ENCODE data around the gene NLRP3.

Gene NLRP3

DNA sequence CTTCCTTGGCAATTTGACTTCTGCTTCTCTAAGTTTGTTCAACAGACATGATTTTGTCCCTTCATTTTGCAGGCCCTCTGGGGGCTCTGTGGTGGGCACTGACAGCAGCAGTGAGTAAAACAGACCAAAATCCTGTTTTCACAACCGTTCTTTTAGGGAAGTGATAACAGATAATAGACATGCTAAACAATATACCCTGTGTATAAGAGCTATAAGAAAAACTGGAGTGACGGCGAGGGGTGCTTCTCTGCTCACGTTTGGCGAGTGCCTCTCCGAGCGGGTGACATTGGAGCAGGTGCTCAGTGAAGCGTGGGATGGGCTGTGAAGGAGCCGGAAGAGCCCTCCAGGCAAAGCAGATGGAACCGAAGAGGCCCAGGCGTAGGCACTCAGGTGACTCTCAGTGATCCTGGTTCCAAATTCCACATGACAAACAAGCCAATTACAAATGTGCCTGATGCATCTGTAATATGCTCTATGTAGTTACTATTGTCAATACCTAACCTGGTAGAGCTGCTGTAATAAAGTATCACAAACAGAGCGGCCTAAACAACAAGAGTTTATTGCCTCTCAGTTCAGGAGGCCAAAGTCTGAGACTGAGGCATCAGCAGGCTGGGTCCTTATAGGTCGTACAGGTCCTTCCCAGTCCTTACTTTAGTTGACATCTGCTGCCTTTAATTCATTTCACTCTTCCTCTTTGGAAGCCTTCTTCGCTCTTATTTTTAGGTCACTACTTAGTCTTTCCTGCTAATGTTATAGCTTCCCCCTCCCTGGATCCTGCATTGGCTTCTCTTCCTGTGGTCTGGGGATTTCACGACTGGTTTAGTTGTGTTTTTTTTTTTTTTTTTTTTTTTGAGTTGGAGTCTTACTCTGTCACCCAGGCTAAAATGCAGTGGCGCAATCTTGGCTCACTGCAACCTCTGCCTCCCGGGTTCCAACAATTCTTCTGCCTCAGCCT, 21.9 kb downstream of the NLRP3 start:
- no peak for DNase-seq (ENCODE audit: low spot score)

DNA sequence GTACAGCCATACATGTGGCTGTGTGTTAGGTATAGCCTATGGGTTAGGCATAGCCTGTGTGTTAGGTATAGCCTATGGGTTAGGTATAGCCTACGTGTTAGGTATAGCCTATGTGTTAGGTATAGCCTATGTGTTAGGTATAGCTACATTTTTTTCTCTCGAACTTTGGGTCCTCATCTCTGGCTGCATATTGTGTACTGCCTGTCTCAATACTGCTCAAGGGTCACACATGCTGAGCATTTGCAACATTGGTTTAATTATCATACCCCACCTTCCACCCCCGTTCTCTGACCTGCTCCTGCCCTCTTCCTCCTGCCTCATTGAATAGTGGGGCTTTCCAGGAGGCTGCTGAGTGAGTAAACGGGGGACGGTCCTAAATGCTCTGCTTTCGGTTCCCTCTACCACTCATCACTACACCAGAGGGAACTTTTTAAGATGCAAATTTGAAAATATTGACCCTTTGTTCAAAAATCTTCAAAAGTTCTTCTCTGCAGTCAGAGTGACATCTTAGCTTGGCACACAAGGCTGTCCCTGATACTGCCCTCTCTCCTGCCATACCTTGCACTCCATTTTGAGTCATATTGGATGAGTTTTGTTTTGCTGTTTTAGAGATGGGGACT, 24.1 kb downstream of the NLRP3 start:
- DNase-seq (ENCODE audit: low spot score): no peak

DNA sequence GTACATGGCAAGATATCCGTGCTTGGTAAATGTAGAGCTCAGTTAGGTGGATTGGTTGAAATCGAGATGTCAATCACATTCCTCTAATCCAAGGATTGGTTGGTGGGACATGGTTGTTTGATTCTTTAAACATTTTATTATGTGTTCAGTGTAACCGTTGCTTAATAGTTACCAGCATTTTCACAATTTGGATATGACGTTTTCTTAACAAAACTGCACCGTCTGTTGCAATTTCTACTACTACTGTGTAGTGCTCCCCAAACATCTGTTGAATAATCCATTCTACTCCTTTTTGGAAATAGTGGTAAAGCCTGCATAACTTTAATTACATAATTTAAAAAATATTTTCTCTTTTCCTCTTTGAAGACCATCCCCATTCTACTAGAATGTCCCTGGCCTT, 25.6 kb downstream of the NLRP3 start:
- DNase-seq (ENCODE audit: low spot score): no peak

DNA sequence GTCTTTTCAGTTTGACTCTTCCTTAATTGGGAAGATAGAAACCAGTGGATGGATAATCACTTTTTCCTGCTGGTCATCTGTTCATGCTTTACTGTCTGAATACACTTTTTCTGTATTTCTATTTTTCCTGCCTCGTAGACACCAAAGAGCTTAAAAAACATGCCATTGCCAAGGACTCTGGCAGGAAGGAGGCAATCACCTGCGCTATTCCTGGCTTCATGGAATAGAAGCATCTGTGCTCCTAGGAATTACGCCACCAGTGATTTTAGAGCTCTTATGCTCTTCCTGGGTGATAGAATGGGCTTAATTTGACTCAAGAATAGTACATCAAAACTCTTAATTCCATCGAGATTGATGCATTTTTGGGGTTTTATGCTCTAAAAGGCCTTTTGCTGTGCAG, 26.2 kb downstream of the NLRP3 start:
- no peak for DNase-seq (ENCODE audit: low spot score)

DNA sequence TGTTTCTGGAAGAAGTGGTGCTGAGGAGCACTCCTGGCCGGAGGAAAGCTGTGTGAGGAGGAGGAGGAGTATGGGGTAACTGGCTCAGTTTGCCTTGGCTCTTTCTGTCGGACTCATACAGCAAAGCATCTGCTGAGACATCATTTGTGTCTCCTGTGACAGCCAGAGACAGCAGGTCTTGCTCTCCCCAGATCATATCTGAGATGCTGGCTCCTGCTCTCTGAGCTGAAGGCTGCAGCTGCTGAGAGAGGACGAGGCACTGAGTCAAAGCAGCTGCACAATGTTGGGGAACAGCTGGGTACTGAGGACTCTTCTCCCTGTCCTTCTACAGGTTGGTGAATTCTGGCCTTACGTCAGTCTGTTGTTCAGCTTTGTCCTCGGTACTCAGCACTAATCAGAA, 27.7 kb downstream of the NLRP3 start:
- DNase-seq (ENCODE audit: low spot score): no peak

DNA sequence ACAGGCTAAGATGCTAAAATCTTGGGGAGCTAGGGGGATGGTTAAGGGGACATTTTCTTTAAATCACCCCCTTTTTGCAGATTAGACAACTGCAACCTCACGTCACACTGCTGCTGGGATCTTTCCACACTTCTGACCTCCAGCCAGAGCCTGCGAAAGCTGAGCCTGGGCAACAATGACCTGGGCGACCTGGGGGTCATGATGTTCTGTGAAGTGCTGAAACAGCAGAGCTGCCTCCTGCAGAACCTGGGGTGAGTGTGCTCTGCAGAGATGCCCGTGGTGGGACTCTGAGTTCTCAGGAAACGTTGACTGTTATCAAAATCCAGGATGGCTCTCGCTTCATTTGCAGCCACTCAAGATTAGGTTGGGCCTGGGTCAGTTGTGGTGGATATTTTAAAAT, 28.6 kb downstream of the NLRP3 start:
- DNase-seq (ENCODE audit: low spot score): no peak

DNA sequence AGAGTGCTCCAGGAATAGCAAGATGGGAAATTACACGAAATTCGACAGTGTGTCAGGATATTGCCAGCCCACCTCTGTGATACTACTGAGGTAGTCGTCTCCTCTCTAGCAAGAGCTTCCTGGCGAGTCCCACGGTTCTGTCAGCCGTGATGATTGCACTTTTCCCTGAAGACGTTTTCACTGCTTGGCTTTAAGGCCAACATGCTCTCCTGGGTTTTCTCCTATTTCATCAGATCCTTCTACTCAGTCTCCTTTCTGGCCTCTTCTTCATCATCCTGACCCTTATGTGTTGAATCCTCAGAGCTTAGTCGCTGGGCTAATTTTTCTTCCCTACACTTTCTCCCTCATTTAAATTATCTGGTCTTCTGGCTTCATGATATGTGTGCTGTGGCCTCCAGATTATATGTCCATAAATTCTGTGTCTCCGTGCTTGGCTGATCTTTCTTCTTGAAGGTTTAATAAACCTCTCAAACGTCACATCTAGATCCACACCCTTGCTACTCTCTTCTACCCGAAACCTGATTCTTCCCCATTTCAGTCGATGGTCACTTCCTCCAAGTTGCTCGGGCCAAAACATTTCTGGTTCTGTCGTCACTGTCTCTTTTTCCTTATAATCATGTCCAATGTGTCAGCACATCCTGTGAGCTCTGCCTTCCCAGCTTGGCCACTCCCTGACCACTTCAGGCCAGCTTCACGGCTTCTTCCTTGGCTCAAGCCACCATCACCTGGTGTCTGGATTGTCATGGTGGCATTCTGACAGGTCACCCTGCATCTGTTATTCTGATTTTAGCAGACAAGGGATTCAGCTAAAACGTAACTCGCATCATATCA, 29.8 kb downstream of the NLRP3 start:
- DNase-seq (ENCODE audit: low spot score): no peak

DNA sequence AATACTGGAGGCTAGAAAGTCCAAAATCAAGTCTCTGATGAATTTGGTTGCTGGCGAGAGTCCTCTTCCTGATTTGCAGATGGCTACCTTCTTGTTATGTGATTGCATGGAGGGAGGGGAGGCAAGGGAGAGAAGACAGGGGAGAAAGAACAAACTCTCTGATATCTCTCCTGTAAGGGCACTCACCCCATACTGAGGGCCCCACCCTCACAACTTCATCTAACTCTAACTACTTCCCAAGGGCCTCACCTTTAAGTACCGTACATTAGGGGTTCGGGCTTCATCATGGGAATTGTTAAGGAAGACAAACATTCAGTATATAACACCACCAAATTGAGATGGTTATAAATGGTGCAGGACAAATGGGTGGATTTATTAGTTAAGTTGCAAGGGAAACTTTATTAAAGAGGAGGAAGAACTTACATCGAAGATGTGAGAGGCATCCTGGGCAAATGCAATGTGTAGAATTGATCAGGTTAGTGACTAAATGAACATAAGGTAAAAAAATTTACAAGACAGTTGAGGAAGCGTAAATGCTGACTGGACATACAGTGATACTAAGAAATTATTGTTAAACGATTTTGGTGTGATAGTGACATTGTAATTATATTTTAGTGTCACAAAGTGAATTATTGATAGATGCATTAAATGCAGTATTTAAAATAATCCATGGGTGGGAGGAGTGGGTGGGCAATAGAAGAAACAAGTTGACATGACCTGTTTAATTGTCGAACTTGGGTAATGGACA, 31.4 kb downstream of the NLRP3 start:
- no peak for DNase-seq (ENCODE audit: low spot score)

DNA sequence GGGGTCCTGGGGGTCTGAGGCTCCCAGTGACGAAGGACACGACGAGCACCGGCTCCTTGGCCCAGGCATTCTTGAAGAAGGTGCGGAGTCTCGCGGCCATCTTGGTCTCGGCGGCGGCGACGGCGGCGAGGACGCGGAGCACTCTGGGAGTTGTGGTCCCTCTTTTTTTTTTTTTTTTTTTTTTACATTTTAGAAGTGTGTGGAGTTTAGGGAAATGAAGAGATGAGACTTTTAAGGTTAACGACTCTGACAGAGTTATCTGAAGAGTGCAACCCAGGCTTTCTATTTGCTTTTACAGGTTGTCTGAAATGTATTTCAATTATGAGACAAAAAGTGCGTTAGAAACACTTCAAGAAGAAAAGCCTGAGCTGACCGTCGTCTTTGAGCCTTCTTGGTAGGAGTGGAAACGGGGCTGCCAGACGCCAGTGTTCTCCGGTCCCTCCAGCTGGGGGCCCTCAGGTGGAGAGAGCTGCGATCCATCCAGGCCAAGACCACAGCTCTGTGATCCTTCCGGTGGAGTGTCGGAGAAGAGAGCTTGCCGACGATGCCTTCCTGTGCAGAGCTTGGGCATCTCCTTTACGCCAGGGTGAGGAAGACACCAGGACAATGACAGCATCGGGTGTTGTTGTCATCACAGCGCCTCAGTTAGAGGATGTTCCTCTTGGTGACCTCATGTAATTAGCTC, 32.3 kb downstream of the NLRP3 start:
- peak; percentile 64 for DNase-seq (ENCODE audit: low spot score)

DNA sequence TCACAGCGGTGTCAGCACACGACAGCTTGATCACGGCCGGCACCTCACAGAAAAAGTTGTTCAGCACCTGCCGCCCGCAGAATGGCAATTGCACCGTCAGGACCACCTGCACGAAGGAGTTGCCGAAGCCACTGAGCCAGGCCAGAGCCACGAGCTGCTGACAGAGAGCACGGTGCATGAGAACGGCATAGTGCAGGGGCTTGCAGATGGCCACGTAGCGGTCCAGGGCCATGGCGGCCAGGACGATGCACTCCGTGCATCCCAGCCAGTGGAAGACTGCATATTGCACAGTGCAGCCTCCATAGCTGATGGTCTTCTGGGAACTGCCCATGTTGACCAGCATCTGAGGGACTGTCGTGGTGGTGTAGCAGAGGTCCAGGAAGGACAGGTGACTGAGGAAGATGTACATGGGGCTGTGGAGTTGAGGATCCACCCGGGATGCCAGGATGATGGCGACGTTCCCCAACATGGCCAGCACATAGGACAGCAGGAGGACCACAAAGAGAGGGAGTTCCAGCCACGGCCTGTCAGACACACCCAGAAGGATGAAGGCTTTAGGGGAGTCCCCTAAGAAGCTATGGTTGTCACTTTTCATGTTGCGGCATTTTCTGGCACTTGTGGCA, 35.5 kb downstream of the NLRP3 start:
- DNase-seq (ENCODE audit: low spot score): no peak

DNA sequence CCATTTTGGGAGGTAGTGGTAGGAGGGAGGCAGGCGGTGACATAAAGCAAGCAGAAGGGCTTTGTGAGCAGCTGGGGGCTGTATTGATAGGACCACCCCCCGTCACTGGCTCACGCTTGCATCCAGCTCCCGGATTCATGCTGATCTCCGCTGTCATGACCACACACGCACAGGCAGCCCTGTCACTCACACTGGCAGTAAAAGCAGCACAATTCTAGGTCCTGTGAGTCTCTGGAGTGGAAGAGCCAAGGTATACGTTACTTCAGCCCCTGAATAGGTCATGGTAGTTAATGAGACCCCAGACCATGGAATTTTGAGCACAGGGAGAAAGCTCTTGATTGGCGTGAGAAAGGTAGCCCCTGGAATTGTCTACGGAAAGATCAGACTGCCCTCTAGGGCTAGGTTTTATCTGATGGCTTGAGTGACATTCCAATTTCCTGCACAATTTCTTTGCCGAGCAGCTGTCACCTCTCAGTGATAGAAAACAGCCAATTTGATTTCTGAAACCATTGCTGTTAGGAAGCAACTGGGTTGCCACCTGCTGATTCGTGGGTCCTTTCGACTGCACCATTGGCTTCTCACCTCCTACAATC, 36.6 kb downstream of the NLRP3 start:
- DNase-seq (ENCODE audit: low spot score): no peak

DNA sequence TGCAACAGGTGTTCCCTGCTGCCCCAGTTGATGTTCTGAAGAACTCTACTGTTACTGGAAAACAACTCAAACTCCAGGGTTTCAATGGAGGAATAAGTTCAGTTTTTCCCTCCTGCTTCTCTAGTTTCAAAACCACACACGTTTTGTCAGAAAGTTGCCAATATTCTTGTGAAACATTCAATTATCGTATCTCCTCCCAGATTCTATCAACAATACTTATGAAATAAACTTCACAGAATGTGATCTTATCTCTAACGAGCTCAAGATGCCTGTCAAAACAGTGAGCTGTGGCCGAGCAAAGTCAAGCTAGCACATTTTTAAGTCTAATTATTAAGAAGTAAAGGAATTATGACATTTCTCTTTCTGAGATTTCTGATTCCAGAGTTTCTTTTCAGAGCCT, 37.3 kb downstream of the NLRP3 start:
- no peak for DNase-seq (ENCODE audit: low spot score)

DNA sequence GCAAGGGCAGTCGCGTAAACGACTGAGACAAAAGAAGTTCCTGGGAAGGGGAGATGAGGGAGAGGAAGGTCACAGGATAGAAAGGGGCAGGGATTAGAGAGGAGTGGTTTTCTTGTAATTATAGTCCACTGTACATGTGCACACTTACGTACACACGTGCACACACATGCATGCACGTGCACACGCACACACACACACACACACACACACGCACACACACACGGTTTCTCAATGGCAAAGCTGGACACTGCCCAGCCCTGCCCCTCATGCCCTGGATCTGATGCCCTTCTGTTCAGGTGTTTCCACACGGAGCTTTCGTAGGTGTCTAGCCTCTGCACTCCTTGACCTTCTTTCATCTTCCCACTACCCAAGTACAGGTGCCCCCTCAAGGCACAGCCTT, 38.0 kb downstream of the NLRP3 start:
- DNase-seq (ENCODE audit: low spot score): no peak

DNA sequence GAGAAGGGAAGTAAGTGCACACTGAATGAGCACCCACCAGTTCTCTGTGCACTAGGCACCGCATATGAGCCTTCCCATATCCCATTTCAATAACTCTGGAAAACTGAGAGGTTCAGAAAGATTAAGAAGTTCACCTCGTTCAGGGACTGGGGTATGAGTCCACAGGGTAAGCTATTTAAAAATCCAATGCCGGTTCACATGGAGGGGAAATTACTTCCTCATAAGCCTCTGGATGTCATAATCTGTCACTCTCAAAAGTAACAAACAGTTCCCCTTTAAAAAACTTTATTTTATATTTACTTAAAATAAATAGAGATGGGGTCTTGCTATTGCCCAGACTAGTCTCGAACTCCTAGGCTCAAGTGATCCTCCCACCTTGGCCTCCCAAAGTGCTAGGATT, 40.0 kb downstream of the NLRP3 start:
- DNase-seq (ENCODE audit: low spot score): no peak

DNA sequence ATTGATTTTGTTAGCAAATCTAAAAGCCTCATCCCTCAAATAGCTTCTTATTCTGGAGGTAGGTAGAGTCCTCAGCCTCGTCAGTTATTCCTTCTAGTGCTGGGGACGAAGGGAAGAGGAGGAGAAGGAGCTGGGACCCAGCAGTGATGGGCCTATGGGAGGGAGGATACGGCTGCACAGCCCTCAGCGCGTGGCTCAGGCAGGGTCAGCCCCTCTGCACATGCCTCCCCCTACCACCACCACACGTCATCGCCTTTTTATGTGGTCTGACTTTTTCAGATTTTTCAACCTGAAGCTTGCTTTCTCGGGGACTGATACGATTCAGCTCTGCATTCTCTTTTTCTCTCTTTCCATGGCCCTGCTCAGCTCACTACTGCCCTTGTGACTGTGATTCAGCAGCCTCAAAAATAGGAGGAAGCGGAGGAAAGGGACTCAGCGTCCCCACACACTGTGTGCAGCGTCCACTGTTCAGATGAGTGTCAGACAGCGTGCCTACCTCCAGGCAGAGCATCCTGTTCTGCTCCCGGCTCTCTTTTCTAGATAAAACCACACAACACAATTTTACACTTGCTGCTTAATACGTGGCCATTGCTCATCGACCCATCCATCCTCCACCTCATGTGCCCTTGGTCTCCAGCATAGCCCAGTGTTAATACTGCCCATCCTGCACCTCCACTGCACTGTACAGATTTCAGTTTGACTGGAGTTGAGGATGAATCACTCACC, 41.1 kb downstream of the NLRP3 start:
- DNase-seq (ENCODE audit: low spot score): no peak

DNA sequence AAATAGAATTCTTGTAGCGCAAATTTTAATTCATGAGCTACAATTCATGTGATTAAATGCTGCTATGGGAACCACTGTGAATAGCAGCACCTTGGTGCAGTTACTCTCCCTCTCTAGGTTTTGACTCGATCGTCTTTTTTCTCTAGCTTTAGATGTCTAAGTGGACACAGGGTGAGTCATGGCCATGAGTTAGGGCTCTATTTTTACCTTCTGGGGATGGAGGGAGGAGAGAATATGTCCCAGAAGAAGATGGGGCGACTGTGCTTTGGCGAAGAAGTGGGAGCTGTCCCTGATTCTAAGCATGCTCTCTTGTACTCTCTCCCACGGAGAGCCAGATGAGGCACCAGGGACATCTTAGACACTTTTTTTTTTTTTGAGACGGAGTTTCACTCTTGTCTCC, 43.5 kb downstream of the NLRP3 start:
- DNase-seq (ENCODE audit: low spot score): no peak

DNA sequence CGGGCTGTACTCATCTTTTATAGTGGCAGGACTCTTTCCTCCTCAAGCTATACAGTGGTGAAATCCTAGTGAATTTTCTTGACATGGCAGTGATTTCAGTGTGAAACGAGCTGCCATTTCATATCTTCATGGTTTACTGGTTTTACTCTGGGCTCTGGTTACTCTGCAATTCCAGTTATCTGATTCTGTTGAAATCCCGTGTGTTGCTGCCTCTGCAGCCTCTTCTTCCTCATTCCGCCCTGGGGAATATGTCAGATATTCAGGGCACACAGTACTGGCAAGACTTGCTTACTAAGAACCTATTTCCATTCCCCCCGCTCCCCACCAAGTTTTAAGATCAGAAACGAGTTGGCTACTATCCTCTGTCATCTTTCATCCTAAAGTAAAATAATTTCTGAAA, 49.8 kb downstream of the NLRP3 start:
- no peak for DNase-seq (ENCODE audit: low spot score)

DNA sequence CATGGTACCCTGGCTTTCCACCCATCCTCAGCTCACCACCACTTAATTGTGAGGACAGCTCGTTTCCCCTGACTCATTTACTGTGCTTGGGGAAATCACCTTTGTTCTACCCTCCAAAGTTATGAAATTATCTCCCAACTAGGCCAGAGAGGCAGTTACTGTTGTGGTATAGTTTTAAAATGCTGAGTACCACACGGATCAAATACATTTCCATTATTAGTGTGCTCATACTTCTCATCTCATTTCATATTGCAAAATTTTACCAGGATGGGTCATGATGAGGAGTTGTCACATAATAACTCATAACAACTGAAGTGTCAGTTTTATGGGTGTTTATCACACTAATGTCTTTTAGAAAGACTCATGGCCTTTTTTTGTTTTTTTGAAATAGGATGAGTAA, 51.2 kb downstream of the NLRP3 start:
- no peak for DNase-seq (ENCODE audit: low spot score)

DNA sequence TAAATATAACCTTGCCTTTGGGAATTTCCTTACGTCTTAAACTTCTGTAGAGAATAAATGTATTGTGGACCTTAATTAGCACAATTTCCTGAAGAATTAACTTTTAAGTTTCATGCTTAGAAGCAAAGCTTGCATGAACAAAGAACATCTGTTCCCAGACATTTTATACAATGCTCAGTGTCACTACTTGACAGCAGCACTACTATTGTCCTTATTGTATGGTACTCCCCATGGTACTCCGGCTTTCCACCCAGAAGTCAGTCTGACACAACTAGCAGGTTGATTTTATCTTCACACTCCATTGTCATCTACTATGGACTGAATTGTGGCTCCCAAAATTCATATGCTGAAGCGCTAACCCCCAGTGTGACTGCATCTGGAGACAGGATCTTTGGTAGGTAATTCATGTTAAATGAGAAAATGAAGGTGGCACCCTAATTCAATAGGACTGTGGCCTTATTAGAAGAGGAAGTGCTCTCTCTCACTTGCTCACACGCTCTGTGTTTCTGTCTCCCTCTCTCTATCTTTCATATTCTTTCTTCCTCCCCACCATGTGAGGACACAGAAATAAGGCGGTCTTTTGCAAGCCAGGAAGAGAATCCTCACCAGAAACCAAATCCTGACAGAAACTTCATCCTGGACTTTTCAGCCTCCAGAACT, 52.6 kb downstream of the NLRP3 start:
- no peak for DNase-seq (ENCODE audit: low spot score)
